Tibial nerve (tissue), 4 donors: Measurements from ENCODE around the gene SLC2A4. TPM values are rescaled to one million over a fixed set of nuclear protein-coding genes. Genes with fewer than 3 reads are reported as not detected.
A peak's percentile ranks its signal among the peaks of the same experiment; 100 is the strongest.

Source experiments
- DNase-seq, 2 donors: peaks; one replicate each; pipeline ENCODE4 v3.0.0-alpha.2; 2019; ENCODE audit warnings: low spot score in 2 of 2
- H3K27ac ChIP-seq, 4 donors: fragments of 200-600 bp; sonication (generic) in 3 of 4; one replicate each; pipeline ENCODE4 v1.5.1; 2017 to 2019; ENCODE audit warnings: mild to moderate bottlenecking in 1 of 4
- H3K27me3 ChIP-seq, 2 donors: fragments of 200-600 bp; sonication (generic) in 1 of 2; one replicate each; pipeline versions ENCODE4 v1.5.1 to v1.6.0; 2017 to 2019
- H3K36me3 ChIP-seq, 3 donors: fragments of 200-600 bp; sonication (generic); one replicate each; pipeline ENCODE4 v1.5.1; 2018 to 2019
- H3K4me1 ChIP-seq, 4 donors: fragments of 200-600 bp; sonication (generic) in 3 of 4; one replicate each; pipeline ENCODE4 v1.5.1; 2017 to 2019
- H3K4me3 ChIP-seq, 4 donors: fragments of 200-600 bp; sonication (generic) in 3 of 4; one replicate each; pipeline ENCODE4 v1.5.1; 2017 to 2019; ENCODE audit warnings: mild to moderate bottlenecking in 1 of 4, moderate library complexity in 1 of 4
- H3K9me3 ChIP-seq, 4 donors: fragments of 200-600 bp; sonication (generic) in 3 of 4; one replicate each; pipeline ENCODE4 v1.5.1; 2017 to 2019
- EP300 ChIP-seq, 2 donors: sonication (generic); formaldehyde crosslinking; IDR thresholded peaks; one replicate each; pipeline ENCODE4 v1.6.1; 2017; ENCODE audit warnings: antibody characterized with exemption in 2 of 2, mild to moderate bottlenecking in 1 of 2
- POLR2A ChIP-seq, 2 donors: fragments of 450-650 bp; IDR thresholded peaks; one replicate each; pipeline ENCODE4 v1.6.1; 2017; ENCODE audit warnings: antibody characterized with exemption in 2 of 2, mild to moderate bottlenecking in 2 of 2, moderate library complexity in 2 of 2
- WGBS, 2 donors: methylation state at CpG; one replicate each; pipeline ENCODE4 v1.1.5; 2018; 5-methylcytosine and 5-hydroxymethylcytosine counted together
- total RNA-seq, 4 donors: library from RNA; depleted of rRNA; stranded (reverse); fragments of >200 nt; gene quantifications; one replicate each; pipeline ENCODE4 v1.1.0, GENCODE V29; 2016
- TF ChIP-seq, protein P1 (sequence below), 5 experiments: fragments of 200-600 bp in 3 of 5; fragments of 450-650 bp in 2 of 5; sonication (generic) in 3 of 5; IDR thresholded peaks; one replicate each; pipeline ENCODE4 v1.5.1; 2016 to 2019; ENCODE audit warnings: antibody characterized with exemption in 5 of 5, mild to moderate bottlenecking in 3 of 5, moderate library complexity in 2 of 5

SLC2A4 gene
- total RNA-seq, 4 donors from 2014 or later = 5.2 to 20.1 (median 6.2) TPM

GRCh38 chr17:7322520-7323194 is 41.1 kb downstream of the SLC2A4 start:
- Histone ChIP-seq H3K4me1 (peaks cover 0 to 10% (median under 1%) of the 10 kb centered on the region in 4 donors), H3K36me3 (peaks cover 7 to 95% (median 31%) of the 10 kb centered on the region in 3 donors), H3K27me3 (no peaks in the 10 kb centered on the region), H3K27ac (no peak overlapping the region), H3K9me3 (no peaks in the 10 kb centered on the region), H3K4me3 (no peak overlapping the region)
- 91 to 94% methylated on average over 22 of the region's 22 CpGs for WGBS, 2 donors
- no peak for DNase-seq
- TF ChIP-seq EP300 (IDR thresholded peaks at IDR 0.05) (no peak), POLR2A (IDR thresholded peaks at IDR 0.05) (no peak)
- TF ChIP-seq, protein P1, sequence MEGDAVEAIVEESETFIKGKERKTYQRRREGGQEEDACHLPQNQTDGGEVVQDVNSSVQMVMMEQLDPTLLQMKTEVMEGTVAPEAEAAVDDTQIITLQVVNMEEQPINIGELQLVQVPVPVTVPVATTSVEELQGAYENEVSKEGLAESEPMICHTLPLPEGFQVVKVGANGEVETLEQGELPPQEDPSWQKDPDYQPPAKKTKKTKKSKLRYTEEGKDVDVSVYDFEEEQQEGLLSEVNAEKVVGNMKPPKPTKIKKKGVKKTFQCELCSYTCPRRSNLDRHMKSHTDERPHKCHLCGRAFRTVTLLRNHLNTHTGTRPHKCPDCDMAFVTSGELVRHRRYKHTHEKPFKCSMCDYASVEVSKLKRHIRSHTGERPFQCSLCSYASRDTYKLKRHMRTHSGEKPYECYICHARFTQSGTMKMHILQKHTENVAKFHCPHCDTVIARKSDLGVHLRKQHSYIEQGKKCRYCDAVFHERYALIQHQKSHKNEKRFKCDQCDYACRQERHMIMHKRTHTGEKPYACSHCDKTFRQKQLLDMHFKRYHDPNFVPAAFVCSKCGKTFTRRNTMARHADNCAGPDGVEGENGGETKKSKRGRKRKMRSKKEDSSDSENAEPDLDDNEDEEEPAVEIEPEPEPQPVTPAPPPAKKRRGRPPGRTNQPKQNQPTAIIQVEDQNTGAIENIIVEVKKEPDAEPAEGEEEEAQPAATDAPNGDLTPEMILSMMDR (IDR thresholded peaks at IDR 0.05) = no peak

DNA sequence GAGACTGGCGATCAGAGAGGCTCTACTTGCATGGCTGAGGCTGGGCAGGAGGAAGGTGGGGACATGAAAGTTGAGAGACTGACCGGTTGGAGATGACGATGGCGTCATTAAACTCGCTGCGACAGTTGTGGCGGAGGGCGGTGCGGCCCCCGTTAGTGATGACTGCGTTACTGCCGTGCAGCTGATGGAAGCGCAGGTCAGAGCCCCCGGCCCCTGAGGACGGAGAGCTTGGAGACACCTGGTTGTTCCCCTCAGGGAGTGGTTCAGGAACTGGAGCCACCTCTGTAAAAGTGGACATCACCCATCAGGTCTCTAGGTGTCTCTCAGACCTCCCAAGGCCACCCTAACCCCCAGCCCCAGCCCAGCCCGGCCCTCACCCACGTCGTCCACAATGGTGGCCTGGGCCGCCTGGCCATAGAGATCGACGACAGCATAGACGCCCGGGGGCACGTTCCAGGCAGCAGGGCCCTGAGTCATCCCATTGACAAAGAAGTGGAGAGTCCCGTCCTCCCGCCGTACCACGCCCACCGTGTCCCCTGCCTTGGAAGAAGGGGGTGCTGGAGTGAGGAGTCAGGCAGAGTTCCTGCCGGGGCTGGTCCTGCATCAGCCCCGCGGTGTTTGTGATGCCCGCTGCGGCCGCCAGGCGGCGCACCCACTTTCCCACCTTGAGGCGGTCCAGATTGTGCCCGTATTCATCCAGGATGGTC is 42.4 kb downstream of the SLC2A4 start:
- no peak overlapping the region for H3K4me3 ChIP-seq
- peak in 1 of 2 donors; percentile 41 for DNase-seq
- no peaks in the 10 kb centered on the region for H3K27me3 ChIP-seq
- no peak for TF ChIP-seq EP300 (IDR thresholded peaks at IDR 0.05)
- TF ChIP-seq, protein P1 (IDR thresholded peaks at IDR 0.05) = peak; percentile 66 to 88 (median 75)
- no peaks in the 10 kb centered on the region for H3K9me3 ChIP-seq
- H3K36me3 ChIP-seq = peaks cover 7 to 83% (median 25%) of the 10 kb centered on the region in 3 donors
- H3K27ac ChIP-seq = no peak overlapping the region
- H3K4me1 ChIP-seq = peaks cover 0 to 20% (median 11%) of the 10 kb centered on the region in 4 donors
- WGBS, 2 donors = 61 to 63% methylated on average over 25 to 39 of the region's 39 CpGs

GRCh38 chr17:7324438-7324779 is 42.9 kb downstream of the SLC2A4 start:
- no peak overlapping the region for H3K27ac ChIP-seq
- H3K36me3 ChIP-seq = peaks cover 7 to 78% (median 23%) of the 10 kb centered on the region in 3 donors
- no peaks in the 10 kb centered on the region for H3K27me3 ChIP-seq
- TF ChIP-seq POLR2A (IDR thresholded peaks at IDR 0.05) = no peak
- TF ChIP-seq EP300 (IDR thresholded peaks at IDR 0.05) = no peak
- TF ChIP-seq, protein P1 (IDR thresholded peaks at IDR 0.05) = no peak
- no peaks in the 10 kb centered on the region for H3K9me3 ChIP-seq
- no peak for DNase-seq
- WGBS, 2 donors = 79 to 97% methylated on average over 3 of the region's 3 CpGs
- H3K4me3 ChIP-seq = no peak overlapping the region
- H3K4me1 ChIP-seq = peaks cover 0 to 20% (median 12%) of the 10 kb centered on the region in 4 donors

- peaks cover 0 to 21% (median 12%) of the 10 kb centered on the region in 4 donors for H3K4me1 ChIP-seq
These were observed 43.6 kb downstream of the SLC2A4 start for GRCh38 chr17:7325031-7325528.

More at GRCh38 chr17:7325031-7325528, 43.6 kb downstream of the SLC2A4 start:
- no peak overlapping the region for H3K4me3 ChIP-seq
- 90 to 94% methylated on average over 19 of the region's 19 CpGs for WGBS, 2 donors
- H3K27me3 ChIP-seq = no peaks in the 10 kb centered on the region
- TF ChIP-seq, protein P1 (IDR thresholded peaks at IDR 0.05) = no peak
- TF ChIP-seq EP300 (IDR thresholded peaks at IDR 0.05) = no peak
- no peak for TF ChIP-seq POLR2A (IDR thresholded peaks at IDR 0.05)
- no peak for DNase-seq
- H3K9me3 ChIP-seq = no peaks in the 10 kb centered on the region
- H3K36me3 ChIP-seq = peaks cover 7 to 71% (median 23%) of the 10 kb centered on the region in 3 donors
- no peak overlapping the region for H3K27ac ChIP-seq
